Activated CD4-positive, alpha-beta T cell treated with anti-CD3 and anti-CD28 coated beads, Interleukin-2, amount 50 U/mL, for 24 hours (primary cell): Measurements from ENCODE around the gene CDH4.

Experiments
- DNase-seq, 2 donors: peaks; one replicate each; pipeline ENCODE4 v3.0.0-alpha.2; 2020; ENCODE audit warnings: low read depth in 1 of 2, low spot score in 1 of 2

Gene CDH4

GRCh38 chr20:61596687-61597330 is 344.7 kb downstream of the CDH4 start:
- no peak for DNase-seq

- no peak for DNase-seq
Measured at GRCh38 chr20:61597996-61598395, 345.9 kb downstream of the CDH4 start.

- DNase-seq, result no peak
Measured at GRCh38 chr20:61598586-61598985, 346.5 kb downstream of the CDH4 start.

- no peak for DNase-seq
Measured at GRCh38 chr20:61599061-61599531, 347.0 kb downstream of the CDH4 start.

- DNase-seq, result no peak
Measured at GRCh38 chr20:61599541-61599992, 347.5 kb downstream of the CDH4 start.

GRCh38 chr20:61600016-61600415 is 348.0 kb downstream of the CDH4 start:
- no peak for DNase-seq

GRCh38 chr20:61601361-61601760 is 349.3 kb downstream of the CDH4 start:
- no peak for DNase-seq

- no peak for DNase-seq
Measured at GRCh38 chr20:61601853-61602252, 349.8 kb downstream of the CDH4 start.

- no peak for DNase-seq
Measured at GRCh38 chr20:61603715-61604114, 351.7 kb downstream of the CDH4 start.

- no peak for DNase-seq
Measured at GRCh38 chr20:61604549-61604948, 352.5 kb downstream of the CDH4 start.

GRCh38 chr20:61605283-61605682 is 353.2 kb downstream of the CDH4 start:
- no peak for DNase-seq

- DNase-seq, result no peak
Measured at GRCh38 chr20:61605862-61606557, 353.9 kb downstream of the CDH4 start.

- DNase-seq, result no peak
Measured at GRCh38 chr20:61608275-61609085, 356.4 kb downstream of the CDH4 start.

GRCh38 chr20:61609461-61609860 is 357.4 kb downstream of the CDH4 start:
- no peak for DNase-seq

- no peak for DNase-seq
Measured at GRCh38 chr20:61611401-61612180, 359.5 kb downstream of the CDH4 start.

- no peak for DNase-seq
Measured at GRCh38 chr20:61613917-61614705, 362.1 kb downstream of the CDH4 start.

GRCh38 chr20:61614706-61615100 is 362.6 kb downstream of the CDH4 start:
- no peak for DNase-seq

- DNase-seq, result no peak
Measured at GRCh38 chr20:61615806-61616205, 363.7 kb downstream of the CDH4 start.

- DNase-seq, result no peak
Measured at GRCh38 chr20:61619751-61620150, 367.7 kb downstream of the CDH4 start.

- DNase-seq, result no peak
Measured at GRCh38 chr20:61620174-61620573, 368.1 kb downstream of the CDH4 start.
